GM19324 (cell line): ENCODE data around the gene PER2.

ENCODE experiments used
- ATAC-seq: cut with Tn5 transposase; IDR thresholded peaks from one replicate; pipeline ENCODE4 v1.9.1; 2021; ENCODE audit warnings: mild to moderate bottlenecking, moderate library complexity; ENCODE audit not compliant: unreplicated experiment, low FRiP score

Gene PER2

DNA sequence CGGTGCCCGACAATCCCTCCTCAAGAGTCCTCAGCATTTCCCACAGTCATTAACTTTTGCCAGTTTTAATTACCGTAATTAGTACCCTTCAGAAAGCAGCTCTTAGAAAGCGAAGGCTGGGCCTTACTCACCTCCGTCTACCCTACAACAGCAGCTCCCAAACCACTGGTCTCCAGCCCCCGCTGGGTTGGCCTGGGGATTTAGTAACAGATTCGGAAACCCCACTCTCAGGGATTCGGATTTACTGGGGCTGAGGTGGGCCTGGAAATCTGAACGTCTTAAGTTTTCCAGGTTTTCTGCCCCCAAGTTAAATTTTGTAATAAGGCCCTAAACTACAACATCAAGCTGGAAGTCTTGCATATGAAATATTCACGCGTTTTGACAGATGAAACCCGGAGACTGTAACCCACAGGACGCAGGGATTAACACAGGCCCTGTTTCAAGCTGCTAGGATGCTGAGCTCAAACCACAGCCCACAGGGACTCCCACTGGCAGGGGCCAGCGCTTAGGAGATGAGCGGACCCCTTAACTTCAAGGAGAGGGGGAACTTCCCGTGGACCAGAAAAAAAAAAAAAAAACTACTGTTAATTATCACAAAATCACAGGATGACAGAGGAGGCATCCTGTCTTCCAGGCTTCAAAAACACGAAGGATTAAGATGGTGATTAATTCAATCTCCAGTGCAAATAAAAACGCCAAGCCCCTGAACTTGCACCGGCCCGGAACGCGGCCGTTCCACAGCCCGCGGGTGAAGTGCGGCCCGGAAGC is 85.9 kb downstream of the PER2 start:
- ATAC-seq, result no peak
